HL-60 (cell line): Measurements from ENCODE around the gene CACNA1I.

ENCODE experiments used
- DNase-seq, 2 experiments: peaks; one replicate each; pipeline ENCODE4 v3.0.0-alpha.2; 2010 to 2020; ENCODE audit warnings: low read depth in 1 of 2, low spot score in 1 of 2
- H3K27ac ChIP-seq: fragments of 250-450 bp; sonication (Bioruptor Pico); replicated peaks from 2 replicates; pipeline ENCODE4 v1.5.1; 2020; ENCODE audit warnings: mild to moderate bottlenecking, moderate library complexity
- H3K27me3 ChIP-seq: fragments of 250-450 bp; sonication (Bioruptor Pico); 2 replicates; pipeline ENCODE4 v1.5.1; 2021; ENCODE audit warnings: mild to moderate bottlenecking, moderate library complexity; ENCODE audit not compliant: insufficient read depth, poor library complexity, severe bottlenecking
- H3K4me3 ChIP-seq: replicated peaks from 2 replicates; pipeline ENCODE4 v1.5.1; 2011; ENCODE audit warnings: mild to moderate bottlenecking, control low read depth, low read length; ENCODE audit not compliant: insufficient read depth
- CTCF ChIP-seq: IDR thresholded peaks from one replicate; pipeline ENCODE4 v1.5.1; 2011; ENCODE audit warnings: low read length, control low read depth, inconsistent platforms; ENCODE audit not compliant: insufficient read depth
- GABPA ChIP-seq: IDR thresholded peaks from 2 replicates; pipeline ENCODE4 v1.6.1; 2012; ENCODE audit warnings: low read depth
- POLR2AphosphoS5 ChIP-seq: IDR thresholded peaks from 2 replicates; pipeline ENCODE4 v1.6.1; 2012; ENCODE audit warnings: low read depth
- REST ChIP-seq: IDR thresholded peaks from 2 replicates; pipeline ENCODE4 v1.6.1; 2012; ENCODE audit warnings: low read depth; ENCODE audit not compliant: insufficient replicate concordance
- SPI1 ChIP-seq: IDR thresholded peaks from 2 replicates; pipeline ENCODE4 v1.6.1; 2012; ENCODE audit warnings: low read depth, mild to moderate bottlenecking, borderline replicate concordance

Gene CACNA1I

GRCh38 chr22:39677967-39678366 lies 107.4 kb downstream of the CACNA1I start:
- no peak overlapping the region for H3K4me3 ChIP-seq
- no peak overlapping the region for H3K27ac ChIP-seq
- H3K27me3 ChIP-seq = peaks cover 5% of the 10 kb centered on the region
- DNase-seq = no peak
- TF ChIP-seq POLR2AphosphoS5 (no peak), CTCF (no peak), SPI1 (no peak), REST (no peak), GABPA (no peak)

GRCh38 chr22:39678862-39679490 lies 108.4 kb downstream of the CACNA1I start:
- no peak for DNase-seq
- H3K27ac ChIP-seq = no peak overlapping the region
- no peak overlapping the region for H3K4me3 ChIP-seq
- H3K27me3 ChIP-seq = peaks cover 5% of the 10 kb centered on the region
- TF ChIP-seq SPI1 (no peak), REST (no peak), GABPA (no peak), CTCF (no peak), POLR2AphosphoS5 (no peak)

- no peak overlapping the region for H3K27ac ChIP-seq
- peaks cover 8% of the 10 kb centered on the region for H3K27me3 ChIP-seq
- TF ChIP-seq SPI1 (no peak), POLR2AphosphoS5 (no peak), CTCF (no peak), REST (no peak), GABPA (no peak)
These were observed 109.1 kb downstream of the CACNA1I start for GRCh38 chr22:39679652-39680051.

More at GRCh38 chr22:39679652-39680051, 109.1 kb downstream of the CACNA1I start:
- no peak overlapping the region for H3K4me3 ChIP-seq
- no peak for DNase-seq
